Measurements from ENCODE around the gene CDK5RAP2. TPM values are rescaled to one million over a fixed set of nuclear protein-coding genes. Genes with fewer than 3 reads are reported as not detected.

The CDK5RAP2 gene
- total RNA-seq, 6 experiments from 2014 or later = 25.9 to 61.6 (median 34.7) TPM

DNA sequence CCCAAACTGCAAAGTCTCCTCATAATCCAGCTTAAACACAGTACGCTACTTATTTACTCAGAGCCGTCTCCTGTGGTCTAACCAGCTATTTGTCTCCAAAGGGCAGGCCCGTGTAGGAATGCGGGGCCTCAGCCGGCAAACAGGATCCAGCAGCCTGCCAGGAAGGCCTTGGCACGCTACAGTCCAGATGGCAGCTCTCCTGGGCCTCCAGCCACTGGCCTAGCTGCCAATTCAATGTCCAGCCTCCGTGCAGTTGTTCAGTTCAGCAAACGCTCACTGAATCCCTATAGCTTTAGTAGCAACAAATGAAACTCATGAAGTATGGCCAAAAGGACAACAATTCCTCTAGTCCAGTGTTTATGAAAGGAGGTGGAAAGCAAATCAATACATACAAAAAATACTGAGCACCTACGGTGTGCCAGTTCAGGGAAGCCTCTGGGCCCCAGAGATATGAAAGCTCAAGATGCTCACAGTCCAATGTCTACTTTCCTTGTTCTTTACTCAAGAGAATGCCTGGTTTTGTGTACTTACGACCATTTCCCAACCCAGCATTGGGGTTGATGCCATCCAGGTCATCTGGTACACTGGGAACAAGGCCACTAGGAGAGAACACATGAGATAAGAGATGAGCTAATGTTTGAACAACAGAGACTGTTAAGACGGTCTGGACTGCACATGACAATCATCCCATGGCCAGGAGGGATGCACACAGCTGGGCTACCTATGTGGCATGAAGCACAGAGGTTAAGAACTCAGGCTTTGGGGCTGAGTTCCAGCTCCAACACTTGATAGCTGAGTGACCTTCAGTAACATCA, 8.3 kb downstream of the CDK5RAP2 start:
- peak; percentile 81 to 93 (median 90) for DNase-seq
- H3K36me3 ChIP-seq = peaks cover 0 to 17% (median 3%) of the 10 kb centered on the region in 4 donors

DNA sequence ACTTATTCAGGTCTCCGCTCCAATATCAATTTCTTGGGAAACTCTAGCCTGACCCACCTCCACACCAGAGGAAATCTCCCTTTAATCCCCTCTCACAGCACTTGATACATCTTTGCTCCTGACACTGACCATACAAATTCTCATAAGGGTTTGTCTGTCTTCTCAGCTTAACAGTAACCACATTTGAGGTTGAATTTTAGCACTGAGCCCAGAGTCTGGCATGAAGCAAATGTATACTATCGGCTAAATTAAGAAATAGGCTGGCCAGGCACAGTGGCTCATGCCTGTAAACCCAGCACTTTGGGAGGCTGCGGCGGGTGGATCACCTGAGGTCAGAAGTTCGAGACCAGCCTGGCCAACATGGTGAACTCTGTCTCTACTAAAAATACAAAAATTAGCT, 9.7 kb downstream of the CDK5RAP2 start:
- peaks cover 0 to 48% (median 25%) of the 10 kb centered on the region in 4 donors for H3K4me1 ChIP-seq
- H3K9me3 ChIP-seq = no peaks in the 10 kb centered on the region
- no peak for TF ChIP-seq POLR2A (IDR thresholded peaks at IDR 0.05)
- TF ChIP-seq, protein P1, sequence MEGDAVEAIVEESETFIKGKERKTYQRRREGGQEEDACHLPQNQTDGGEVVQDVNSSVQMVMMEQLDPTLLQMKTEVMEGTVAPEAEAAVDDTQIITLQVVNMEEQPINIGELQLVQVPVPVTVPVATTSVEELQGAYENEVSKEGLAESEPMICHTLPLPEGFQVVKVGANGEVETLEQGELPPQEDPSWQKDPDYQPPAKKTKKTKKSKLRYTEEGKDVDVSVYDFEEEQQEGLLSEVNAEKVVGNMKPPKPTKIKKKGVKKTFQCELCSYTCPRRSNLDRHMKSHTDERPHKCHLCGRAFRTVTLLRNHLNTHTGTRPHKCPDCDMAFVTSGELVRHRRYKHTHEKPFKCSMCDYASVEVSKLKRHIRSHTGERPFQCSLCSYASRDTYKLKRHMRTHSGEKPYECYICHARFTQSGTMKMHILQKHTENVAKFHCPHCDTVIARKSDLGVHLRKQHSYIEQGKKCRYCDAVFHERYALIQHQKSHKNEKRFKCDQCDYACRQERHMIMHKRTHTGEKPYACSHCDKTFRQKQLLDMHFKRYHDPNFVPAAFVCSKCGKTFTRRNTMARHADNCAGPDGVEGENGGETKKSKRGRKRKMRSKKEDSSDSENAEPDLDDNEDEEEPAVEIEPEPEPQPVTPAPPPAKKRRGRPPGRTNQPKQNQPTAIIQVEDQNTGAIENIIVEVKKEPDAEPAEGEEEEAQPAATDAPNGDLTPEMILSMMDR (IDR thresholded peaks at IDR 0.05) = no peak
- H3K4me3 ChIP-seq = no peak overlapping the region
- H3K27me3 ChIP-seq = no peaks in the 10 kb centered on the region
- peak overlapping the region; percentile 47 to 84 (median 69) for H3K27ac ChIP-seq
- DNase-seq (no peak), ATAC-seq (no peak)
- H3K36me3 ChIP-seq = peaks cover 0 to 18% (median 3%) of the 10 kb centered on the region in 4 donors
- 65% methylated on average over 4 of the region's 5 CpGs for WGBS (ENCODE audit: insufficient coverage, low coverage, low lambda C conversion rate, missing lambda C conversion rate)
- intact Hi-C loops (cut with DNase I) = no loop called here

More for the DNA sequence above, 8.3 kb downstream of the CDK5RAP2 start:
- H3K27me3 ChIP-seq = no peaks in the 10 kb centered on the region
- WGBS (ENCODE audit: insufficient coverage, low coverage, low lambda C conversion rate, missing lambda C conversion rate) = 29% methylated on average over 9 of the region's 11 CpGs
- H3K4me1 ChIP-seq = peaks cover 0 to 48% (median 25%) of the 10 kb centered on the region in 4 donors
- H3K9me3 ChIP-seq = no peaks in the 10 kb centered on the region
- peak; percentile 81 to 89 (median 86) for ATAC-seq
- intact Hi-C loops (cut with DNase I) = no loop called here
- peak overlapping the region in 1 of 3 donors; percentile 2 for H3K4me3 ChIP-seq
- TF ChIP-seq, protein P1 (IDR thresholded peaks at IDR 0.05) = no peak
- TF ChIP-seq POLR2A (IDR thresholded peaks at IDR 0.05) = no peak
- peak overlapping the region; percentile 47 to 84 (median 69) for H3K27ac ChIP-seq

DNA sequence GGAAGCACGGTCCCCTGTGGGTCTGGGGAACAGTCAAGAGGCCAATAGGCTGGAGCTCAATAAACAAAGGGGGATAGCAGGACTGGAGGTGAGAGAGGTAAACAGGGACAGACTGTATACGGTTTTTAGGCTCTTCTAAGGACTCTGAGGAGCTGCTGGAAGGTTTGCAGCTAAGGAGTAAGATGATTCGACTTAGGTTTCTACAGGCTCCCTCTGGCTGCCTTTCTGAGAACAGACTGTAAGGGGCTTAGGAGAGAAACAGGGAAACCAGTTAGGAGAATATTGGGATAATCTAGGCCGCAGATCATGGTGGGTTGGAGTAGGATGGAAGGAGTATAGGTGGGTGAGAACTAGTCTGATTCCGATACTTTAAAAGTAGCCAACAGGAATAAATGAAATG, 10.4 kb downstream of the CDK5RAP2 start:
- ATAC-seq (no peak), DNase-seq (no peak)
- WGBS (ENCODE audit: insufficient coverage, low coverage, low lambda C conversion rate, missing lambda C conversion rate) = 89% methylated on average over 5 of the region's 5 CpGs
- no peaks in the 10 kb centered on the region for H3K9me3 ChIP-seq
- no peaks in the 10 kb centered on the region for H3K27me3 ChIP-seq
- H3K36me3 ChIP-seq = peaks cover 0 to 18% (median 3%) of the 10 kb centered on the region in 4 donors
- TF ChIP-seq POLR2A (IDR thresholded peaks at IDR 0.05) = no peak
- TF ChIP-seq, protein P1 (IDR thresholded peaks at IDR 0.05) = peak in 1 of 4 donors; percentile 8
- intact Hi-C loops (cut with DNase I) = no loop called here
- H3K4me1 ChIP-seq = peaks cover 0 to 43% (median 23%) of the 10 kb centered on the region in 4 donors
- no peak overlapping the region for H3K27ac ChIP-seq
- H3K4me3 ChIP-seq = no peak overlapping the region

DNA sequence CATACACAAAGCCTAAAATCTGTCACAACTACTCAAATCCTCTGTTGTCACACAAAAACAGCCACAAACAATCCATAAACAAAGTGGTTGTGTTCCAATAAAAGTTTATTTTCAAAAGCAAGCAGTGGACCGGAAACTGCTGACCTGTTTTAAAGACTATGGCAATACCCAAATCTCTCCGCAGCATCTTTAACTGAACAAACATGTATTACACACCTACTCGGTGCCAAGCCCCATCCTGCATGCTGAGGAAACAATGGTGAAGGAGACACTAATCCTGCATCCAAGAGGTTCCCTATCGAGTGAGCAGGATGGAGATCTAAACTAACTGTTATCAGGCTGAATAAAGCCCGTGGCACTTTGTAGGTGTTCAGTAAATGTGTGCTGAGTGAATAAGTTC, 11.2 kb downstream of the CDK5RAP2 start:
- H3K9me3 ChIP-seq = no peaks in the 10 kb centered on the region
- TF ChIP-seq, protein P1 (IDR thresholded peaks at IDR 0.05) = no peak
- no peak for TF ChIP-seq POLR2A (IDR thresholded peaks at IDR 0.05)
- WGBS (ENCODE audit: insufficient coverage, low coverage, low lambda C conversion rate, missing lambda C conversion rate) = 69% methylated on average over 5 of the region's 5 CpGs
- DNase-seq = no peak
- intact Hi-C loops (cut with DNase I) = no loop called here
- ATAC-seq = no peak
- no peaks in the 10 kb centered on the region for H3K27me3 ChIP-seq
- peaks cover 0 to 36% (median 19%) of the 10 kb centered on the region in 4 donors for H3K4me1 ChIP-seq
- H3K4me3 ChIP-seq = no peak overlapping the region
- no peak overlapping the region for H3K27ac ChIP-seq
- H3K36me3 ChIP-seq = peaks cover 0 to 18% (median 3%) of the 10 kb centered on the region in 4 donors
